GM18505 (cell line): Measurements from ENCODE around the gene ESPNL.

ENCODE experiments used
- ATAC-seq: cut with Tn5 transposase; IDR thresholded peaks from one replicate; pipeline ENCODE4 v1.9.1; 2021; ENCODE audit not compliant: unreplicated experiment
- POLR2A ChIP-seq: IDR thresholded peaks from 4 replicates; pipeline ENCODE4 v1.6.1; 2011; ENCODE audit warnings: borderline replicate concordance; ENCODE audit not compliant: insufficient read depth, insufficient read length; ENCODE audit errors: extremely low read depth

Gene ESPNL

DNA sequence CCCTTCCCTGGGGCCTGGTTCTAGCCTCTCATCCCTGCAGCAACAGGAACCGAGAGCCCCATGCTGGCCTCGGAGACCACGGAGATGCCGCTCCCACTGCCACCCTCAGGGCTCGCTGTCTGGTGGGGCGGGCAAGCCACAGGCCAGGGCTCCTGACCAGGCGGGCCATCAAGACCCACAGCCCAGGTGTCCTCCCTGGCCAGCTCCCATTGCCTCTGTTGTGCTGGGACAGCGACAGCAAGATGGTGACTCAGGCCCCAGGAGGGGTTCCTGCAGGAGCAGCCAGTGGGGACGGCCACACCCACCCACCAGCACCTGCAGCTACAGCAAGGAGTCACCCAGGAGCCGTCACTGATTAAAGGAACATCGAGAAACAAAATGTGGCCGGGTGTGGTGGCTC, 45.7 kb downstream of the ESPNL start:
- no peak for TF ChIP-seq POLR2A

DNA sequence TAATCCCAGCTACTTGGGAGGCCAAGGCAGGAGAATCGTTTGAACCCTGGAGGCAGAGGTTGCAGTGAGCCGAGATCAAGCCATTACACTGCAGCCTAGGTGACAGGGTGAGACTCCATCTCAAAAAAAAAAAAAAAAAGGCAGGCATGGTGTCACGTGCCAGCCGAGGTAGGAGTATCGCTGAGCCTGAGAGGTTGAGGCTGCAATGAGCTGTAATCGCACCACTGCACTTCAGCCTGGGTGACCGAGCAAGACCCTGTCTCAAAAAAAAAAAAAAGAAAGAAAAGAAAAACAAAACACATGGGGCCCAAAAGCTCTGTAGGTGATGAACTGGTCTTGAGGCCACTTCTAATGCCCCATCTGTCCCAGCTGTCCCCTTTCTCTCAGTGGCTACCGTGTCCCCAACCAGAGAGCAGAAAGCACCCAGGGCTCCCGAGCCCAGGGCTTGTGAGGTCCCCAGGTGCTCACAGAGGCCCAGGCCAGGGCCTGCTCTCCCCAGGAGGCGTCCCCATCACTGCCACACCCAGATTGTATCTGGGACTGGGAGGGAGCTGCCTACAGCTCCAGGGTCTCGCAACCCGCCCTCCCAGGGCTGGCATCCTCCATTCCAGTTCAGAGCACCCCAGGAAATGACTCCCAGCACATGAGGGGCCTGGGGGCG, 46.9 kb downstream of the ESPNL start:
- no peak for TF ChIP-seq POLR2A
- no peak for ATAC-seq

More for the DNA sequence above, 45.7 kb downstream of the ESPNL start:
- no peak for ATAC-seq

GRCh38 chr2:238148981-238149380, 48.8 kb downstream of the ESPNL start:
- no peak for ATAC-seq
- TF ChIP-seq POLR2A: no peak

DNA sequence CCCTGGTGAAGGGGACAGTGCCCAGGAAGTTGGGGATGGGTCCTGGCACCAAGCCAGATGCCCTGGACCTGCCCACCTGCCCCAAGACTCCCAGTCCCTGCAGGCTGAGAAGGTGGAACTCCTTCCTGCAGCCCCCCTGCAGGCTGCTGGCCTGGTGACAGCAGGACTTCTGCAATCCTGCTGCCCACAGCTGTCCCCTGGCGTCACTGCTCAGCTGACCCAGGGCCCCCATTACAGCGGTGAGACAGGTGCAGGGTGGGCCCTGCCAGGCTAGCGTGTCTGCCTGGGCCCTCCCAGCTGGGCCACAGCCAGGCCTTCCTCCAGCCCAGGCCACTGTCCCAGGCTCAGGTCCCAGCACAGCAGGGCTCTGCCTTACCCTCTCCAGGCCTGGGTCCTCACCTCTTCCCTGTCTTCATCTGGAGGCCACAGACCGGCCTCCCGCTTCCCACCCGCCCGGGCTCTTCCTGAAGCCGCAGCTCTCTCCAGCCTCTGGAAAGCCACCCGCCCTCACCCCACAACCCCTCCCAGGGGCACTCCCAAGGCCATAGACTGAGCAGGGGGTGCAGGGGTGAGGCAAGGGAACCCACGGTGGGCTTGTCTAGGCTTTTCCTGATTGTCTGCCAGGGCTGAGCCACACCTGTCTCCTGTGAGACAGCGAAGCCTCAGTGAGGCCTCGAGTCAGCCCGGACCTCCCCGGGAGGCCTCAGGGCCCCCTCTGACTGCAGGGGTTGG, 49.9 kb downstream of the ESPNL start:
- TF ChIP-seq POLR2A: no peak
- ATAC-seq: no peak

- no peak for ATAC-seq
- no peak for TF ChIP-seq POLR2A
These were observed 50.5 kb downstream of the ESPNL start for GRCh38 chr2:238150686-238151085.

DNA sequence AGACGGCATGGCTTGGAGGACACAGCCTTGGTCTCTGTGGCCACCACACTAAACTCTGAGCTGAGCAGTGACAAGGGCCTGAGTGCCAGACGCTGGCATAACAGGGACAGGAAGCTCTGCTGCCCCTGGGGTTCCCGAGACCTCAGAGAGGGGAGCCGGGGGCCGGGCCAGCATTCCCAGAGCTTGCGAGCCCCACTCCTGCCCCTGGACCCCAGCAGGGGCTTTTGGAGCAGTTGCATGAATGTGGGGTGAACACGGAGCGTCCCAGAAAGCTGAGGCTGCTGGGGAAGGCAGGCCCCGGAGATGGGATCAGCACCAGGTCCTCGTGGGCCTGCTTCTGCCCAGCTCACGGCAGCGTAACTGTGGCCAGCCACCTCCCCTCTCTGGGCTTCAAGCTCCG, 51.1 kb downstream of the ESPNL start:
- no peak for TF ChIP-seq POLR2A
- ATAC-seq: no peak

DNA sequence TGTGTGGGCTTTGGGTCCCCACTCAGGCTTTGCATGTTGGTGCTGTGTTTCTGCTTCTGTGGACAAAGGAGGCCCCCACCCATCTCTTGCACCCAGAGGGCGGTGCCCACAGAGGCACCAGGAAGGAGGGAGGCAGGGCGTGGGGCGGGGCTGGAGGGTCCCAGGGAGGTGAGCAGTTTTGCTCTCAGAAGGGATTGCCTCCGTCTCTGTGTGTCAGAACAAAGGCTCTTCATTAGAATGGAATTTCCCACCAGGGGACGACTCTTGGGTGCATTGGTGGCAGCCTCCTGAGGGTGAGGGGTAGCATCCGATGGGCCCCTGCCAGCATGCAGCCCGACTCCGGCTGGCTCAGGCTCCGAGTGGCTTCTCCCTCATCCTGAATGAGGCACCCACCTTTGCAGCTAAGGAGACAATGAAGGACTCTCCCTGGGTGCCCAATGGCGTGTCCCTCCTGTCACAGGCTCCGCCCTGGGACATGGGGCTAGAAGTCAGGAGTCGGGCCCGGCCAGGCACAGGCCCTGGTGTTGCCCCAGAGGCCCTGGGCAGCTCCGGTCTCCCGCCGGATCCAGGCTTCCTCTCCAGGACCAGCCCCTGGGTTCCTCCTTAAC, 51.6 kb downstream of the ESPNL start:
- no peak for ATAC-seq
- no peak for TF ChIP-seq POLR2A

DNA sequence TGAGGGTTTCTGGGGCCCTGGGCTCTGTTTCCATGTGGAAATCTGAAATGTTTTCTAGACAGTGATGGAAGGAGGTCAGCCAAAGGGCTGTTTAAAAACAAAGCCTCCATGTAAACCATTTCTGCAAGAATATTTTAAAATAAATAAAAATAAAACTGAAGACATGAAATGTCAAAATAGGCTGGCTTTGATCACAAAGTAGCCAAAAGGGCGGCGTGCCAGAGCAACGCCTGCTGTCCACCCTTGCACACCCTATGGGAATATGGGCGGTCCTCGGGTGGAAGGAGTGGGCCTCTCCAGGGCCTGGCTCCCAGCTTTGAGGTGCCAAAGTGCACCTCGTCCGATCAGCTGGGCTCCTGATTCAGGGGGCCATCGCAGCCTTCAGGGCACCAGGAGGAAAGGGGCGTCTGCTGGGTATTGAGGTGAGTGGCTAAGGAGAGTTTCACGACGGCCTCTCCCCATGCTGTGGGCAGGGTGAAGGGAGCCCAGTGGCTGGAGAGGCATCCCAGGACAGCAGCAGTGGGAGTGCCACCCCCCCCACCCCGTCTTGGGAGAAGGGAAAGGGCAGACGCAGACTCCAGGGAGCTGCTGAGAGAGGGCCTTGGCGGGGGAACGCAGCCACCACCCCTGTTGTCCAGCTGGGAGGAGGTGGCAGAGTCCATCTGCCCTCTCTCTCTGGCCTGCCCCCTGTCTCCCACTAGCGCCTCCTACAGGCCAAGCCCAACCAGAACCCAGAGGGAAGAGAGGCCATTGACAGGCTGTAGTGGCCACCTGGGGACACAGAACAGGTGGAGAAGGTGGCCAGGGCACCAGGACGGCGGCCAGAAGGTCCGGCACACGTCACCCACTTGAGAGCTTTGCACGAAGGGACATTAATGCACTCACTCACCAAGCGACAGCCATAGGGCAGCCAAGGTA, 52.9 kb downstream of the ESPNL start:
- ATAC-seq: no peak
- no peak for TF ChIP-seq POLR2A

GRCh38 chr2:238154570-238154969, 54.4 kb downstream of the ESPNL start:
- no peak for ATAC-seq
- TF ChIP-seq POLR2A: no peak

DNA sequence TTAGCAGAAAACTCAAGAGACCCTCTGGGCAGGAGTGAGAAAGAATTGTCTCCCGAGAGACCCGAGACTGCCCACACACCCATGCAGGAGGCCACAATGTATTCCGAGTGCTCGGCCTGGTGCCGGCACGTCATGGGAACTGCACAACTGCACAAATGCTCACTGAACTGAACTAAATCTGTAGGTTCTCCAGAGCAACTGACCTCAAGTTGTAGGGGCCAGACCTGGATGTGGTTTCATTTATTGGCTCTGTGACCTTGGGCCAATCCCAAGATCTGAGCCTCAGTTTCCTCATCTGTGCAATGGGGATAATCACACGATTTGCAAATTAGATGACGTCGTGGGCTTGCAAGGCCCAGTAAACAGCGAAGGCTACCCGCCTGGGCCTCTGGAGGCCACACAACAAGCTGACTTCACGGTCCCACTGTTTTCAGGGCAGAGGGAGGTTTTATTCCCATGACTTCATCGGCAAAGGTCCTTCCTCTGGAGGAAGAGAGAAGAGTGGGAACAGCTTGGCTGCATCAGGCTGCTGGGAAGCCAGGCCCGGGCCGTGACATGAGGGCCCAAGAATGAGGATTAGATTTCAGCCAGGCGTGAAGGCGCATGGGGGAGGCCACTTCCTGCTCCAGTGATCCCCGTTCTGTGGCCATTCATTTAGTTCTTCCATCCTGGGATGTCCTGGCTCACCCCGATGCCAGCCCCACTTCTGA, 55.1 kb downstream of the ESPNL start:
- no peak for ATAC-seq
- no peak for TF ChIP-seq POLR2A

GRCh38 chr2:238155761-238156694, 55.9 kb downstream of the ESPNL start:
- ATAC-seq: no peak

More at GRCh38 chr2:238155761-238156694, 55.9 kb downstream of the ESPNL start:
- no peak for TF ChIP-seq POLR2A
